KG1 (cell line): Measurements from ENCODE around the gene MAPKAPK2.
"Not testable (repeated sequence)": the region's sequence is repeated elsewhere in the genome, so short reads cannot be mapped to it uniquely, and the experiment has no call there.

Source experiments
- DNase-seq: peaks from one replicate; lab custom pipeline; 2025; lab: John Stamatoyannopoulos, UW

Gene MAPKAPK2

DNA sequence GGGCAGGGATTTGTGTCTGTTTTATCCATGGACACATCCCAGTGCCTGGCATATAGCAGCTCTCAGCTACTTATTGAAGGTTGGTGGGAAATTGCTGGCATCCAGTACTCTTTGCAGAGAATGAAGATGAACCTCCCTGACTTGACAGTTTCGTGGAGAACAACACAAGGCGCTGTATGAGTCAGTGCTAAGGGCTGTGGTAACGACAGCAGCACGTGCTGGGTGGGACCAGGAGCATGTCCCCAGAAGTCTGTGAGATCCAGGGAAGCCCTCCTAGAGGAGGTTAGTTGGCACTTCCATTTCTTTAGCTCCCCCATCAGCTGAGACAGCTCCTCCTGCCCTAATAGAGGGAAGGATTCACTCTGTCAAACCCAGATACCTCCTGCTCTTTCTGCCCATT, 60.0 kb downstream of the MAPKAPK2 start:
- no peak for DNase-seq

GRCh38 chr1:206745301-206745700, 60.6 kb downstream of the MAPKAPK2 start:
- DNase-seq, result no peak

GRCh38 chr1:206748348-206749030, 63.8 kb downstream of the MAPKAPK2 start:
- no peak for DNase-seq

GRCh38 chr1:206751891-206752290, 67.2 kb downstream of the MAPKAPK2 start:
- no peak for DNase-seq

DNA sequence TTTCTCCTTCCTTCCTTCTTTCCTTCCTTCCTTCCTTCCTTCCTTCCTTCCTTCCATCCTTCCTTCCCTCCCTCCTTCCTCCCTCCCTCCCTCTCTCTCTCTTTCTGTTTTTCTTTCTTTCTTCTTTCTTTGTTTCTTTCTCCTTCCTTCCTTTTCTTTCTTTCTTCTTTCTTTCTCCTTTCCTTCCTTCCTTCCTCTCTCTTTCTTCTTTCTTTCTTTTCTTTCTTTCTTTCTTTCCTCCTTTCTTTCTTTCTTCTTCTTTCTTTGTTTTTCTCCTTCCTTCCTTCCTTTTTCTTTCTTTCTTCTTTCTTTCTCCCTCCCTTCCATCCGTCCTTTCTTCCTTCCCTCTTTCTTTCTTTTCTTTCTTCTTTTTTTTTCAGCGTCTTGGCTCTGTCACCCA, 67.8 kb downstream of the MAPKAPK2 start:
- DNase-seq, result no peak

GRCh38 chr1:206753141-206753540, 68.4 kb downstream of the MAPKAPK2 start:
- DNase-seq, result no peak

DNA sequence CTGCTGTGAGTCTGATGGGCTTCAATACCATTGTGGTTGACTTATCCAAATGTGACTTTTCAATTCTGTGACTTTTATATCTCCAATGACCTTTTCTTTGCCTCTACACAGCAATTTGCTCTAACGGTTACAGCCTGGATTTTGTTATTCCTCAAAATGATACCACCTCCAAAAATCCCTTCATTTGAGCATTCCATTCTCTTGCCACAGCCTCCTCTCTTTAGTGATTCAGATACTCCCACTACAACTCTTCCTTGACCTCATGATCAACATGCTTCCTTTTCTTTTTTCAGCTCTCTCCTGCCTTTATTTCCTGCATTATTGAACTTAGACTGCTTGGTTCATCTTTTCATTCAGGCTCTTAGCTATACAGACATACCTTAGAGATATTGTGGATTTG, 69.3 kb downstream of the MAPKAPK2 start:
- DNase-seq, result no peak

- peak; percentile 27 for DNase-seq
These were observed 73.0 kb downstream of the MAPKAPK2 start for GRCh38 chr1:206757524-206758266.

GRCh38 chr1:206760590-206760989, 75.9 kb downstream of the MAPKAPK2 start:
- no peak for DNase-seq

- no peak for DNase-seq
These were observed 76.6 kb downstream of the MAPKAPK2 start for GRCh38 chr1:206761159-206761768.

- DNase-seq, result not testable (repeated sequence)
These were observed 78.1 kb downstream of the MAPKAPK2 start for GRCh38 chr1:206762741-206763364.

DNA sequence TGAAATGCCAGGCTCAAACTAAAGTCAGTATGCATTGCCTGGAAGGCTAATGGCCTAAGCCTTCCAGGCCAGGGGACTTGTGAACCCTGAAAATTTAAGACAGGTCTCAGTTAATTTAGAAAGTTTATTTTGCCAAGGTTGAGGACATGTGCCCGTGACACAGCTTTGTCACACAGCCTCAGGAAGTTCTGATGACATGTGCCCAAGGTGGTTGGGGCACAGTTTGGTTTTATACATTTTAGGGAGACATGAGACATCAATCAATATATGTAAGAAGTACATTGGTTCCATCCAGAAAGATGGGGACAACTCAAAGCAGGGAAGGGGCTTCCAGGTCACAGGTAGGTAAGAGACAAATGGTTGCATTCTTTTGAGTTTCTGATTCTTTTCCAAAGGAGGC, 81.1 kb downstream of the MAPKAPK2 start:
- DNase-seq, result not testable (repeated sequence)

DNA sequence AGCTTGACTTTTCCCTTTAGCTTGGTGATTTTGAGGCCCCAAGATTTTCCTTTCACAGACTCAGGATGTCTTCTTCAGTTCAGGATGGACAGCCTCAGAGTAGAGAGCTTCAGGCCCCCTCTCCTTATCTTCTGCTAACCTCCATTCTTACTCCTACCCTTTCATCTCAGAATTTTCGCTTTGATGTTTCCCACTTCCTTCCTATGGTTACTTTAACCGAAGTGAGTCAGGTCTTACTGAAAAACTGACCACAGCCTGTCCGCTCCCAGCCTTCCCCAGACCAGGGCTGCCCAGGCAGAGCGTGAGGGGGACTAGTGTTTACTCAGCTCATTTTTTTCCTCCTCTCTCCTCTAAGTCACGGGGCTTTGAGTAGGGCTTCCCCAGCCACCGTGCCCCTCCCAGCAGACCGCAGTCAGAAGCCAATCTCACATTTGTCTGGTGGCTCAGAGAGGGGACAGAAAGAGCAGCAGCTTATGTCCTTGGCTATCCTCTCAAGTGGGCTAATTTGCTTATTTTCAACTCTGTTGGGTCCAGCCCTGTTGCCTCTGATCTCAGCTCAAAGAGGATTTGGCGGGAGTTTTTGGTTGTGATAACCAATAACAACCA, 81.6 kb downstream of the MAPKAPK2 start:
- DNase-seq, result peak; percentile 42

GRCh38 chr1:206768472-206769303, 84.0 kb downstream of the MAPKAPK2 start:
- no peak for DNase-seq

DNA sequence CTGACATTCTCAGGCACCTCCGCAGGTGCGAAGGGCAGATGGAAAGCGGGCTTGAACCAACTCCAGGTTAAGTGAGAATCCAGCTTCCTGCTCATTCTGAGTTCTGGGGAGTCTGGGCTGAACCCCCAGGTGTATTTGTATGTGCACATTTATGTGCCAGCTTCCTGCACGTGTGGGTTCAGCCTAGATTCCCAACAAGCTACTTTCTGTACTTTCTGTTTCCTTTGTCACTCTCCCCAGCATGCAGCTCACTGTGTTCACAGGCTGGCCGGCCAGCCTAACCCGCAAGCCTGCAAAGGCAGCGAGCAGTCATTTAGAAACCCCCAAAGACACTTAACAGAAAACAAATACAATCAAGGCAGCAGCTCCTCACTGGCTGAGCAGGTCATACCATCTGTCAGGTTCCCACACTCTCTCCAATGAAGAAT, 84.6 kb downstream of the MAPKAPK2 start:
- no peak for DNase-seq

DNA sequence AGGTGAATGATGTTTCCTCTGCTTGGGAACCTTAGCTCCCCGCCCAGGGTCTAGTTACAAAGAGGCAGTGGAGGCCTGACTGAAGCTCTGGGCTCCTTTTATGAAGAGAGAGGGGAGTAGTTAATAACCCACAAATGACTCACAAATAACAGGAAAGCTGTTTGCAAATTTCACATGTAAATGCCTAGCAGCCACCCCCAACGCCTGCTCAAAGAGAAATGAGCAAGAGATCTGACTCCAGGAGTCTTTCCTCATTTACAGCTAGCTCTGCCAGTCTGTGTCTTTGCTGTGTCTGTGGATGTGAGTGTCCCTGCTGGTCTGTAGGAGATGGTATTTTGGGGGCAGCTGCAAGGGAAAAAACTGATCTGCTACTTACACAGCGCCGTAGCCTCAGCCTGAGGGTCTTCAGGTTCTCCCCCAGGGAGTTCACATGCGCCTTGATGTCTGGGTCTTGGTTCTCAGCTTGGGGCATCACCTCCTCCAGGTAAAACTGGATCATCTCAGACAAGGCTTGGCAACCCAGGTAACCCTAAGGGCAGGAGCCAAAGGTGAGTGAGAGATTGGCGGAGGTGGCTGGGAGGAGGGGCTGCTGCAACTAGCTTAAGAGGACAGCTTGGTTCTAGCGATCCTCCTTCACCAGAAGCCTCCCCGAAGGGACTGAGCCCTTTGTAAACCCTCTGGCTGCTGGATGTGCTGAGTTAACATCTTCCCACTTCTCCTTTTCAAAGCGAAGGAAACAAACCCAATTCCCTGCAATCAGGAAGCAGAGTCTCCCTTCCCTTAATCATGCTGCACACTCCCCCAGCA, 86.0 kb downstream of the MAPKAPK2 start, which contains the start of gene IL19:
Gene IL19 (plus strand): TSS at position 243 of the 807 bp plus-strand sequence. CDS start 65,890 bp downstream, outside the sequence.
- DNase-seq, result no peak

GRCh38 chr1:206771338-206771692, 86.6 kb downstream of the MAPKAPK2 start:
- DNase-seq, result no peak

DNA sequence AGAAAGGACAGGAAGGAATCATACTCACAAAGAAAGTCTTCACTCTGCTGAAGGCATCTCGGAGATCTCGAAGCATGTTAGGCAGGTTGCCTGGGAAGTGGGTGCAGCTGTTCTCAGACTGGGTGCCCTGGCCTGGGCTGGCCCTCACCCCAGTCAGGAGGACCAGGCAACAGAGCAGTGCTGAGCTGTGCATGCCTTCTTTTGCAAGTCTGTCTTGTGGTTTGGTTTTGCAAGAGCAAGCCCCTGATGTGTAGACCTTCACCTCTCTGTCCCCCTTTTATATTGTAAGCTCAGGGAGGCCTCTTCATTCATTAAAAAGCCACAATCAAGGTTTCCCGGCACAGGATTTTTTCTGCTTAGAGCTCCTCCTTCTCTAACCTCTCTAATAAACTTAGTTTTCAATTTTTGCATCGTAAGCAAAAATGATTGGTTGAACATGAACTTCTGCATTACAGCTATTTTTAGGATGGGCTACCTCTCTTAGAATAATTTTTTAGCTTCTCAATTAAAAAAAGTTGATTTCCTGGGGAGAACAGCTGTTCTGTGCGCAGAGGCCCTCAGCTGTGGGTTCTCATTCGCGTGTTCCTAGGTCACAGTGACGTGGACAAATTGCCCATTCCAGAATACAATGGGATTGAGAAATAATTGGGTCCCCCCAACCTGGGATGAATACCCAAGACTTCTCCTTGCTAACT, 87.7 kb downstream of the MAPKAPK2 start, which contains the start of gene IL10:
Gene IL10 (minus strand): TSS at position 252 of the 695 bp plus-strand sequence. CDS start 59 bp downstream, at position 193.
- no peak for DNase-seq

DNA sequence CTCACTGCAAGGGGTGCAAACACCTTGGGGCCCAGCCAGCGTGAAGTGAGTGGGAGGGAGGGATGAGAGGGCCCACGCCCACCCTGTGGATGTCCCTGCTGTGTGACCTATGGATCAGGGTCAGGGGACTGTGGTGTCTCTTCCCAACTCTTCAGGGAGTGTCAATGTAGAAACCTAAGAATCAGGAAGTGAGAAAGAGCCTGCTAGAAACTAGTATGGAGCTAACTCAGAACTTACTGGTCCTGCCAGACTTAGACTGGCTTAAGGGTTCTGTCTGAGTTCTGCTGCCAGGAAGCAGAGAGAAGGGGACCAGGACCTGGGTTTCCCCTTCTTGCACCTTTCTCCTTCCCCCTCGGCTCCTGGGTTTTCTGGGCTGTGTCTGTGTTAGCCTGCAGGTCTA, 89.4 kb downstream of the MAPKAPK2 start:
- DNase-seq, result no peak

GRCh38 chr1:206776229-206776628, 91.5 kb downstream of the MAPKAPK2 start:
- no peak for DNase-seq
